HCT116 (cell line): Measurements from ENCODE around the gene GPR157.

ENCODE experiments used
- ATF3 ChIP-seq: IDR thresholded peaks from 2 replicates; pipeline ENCODE4 v1.6.1; 2012
- CTCF ChIP-seq, 3 experiments: fragments of 200-600 bp in 1 of 3; sonication (generic) in 1 of 3; IDR thresholded peaks in 2 of 3; conservative IDR thresholded peaks in 1 of 3; 2 replicates each; pipeline ENCODE4 v1.5.1; 2012 to 2017; ENCODE audit warnings: low read depth in 2 of 3, low read length in 2 of 3, antibody characterized with exemption in 1 of 3, borderline replicate concordance in 1 of 3, control low read depth in 1 of 3, mild to moderate bottlenecking in 1 of 3, mixed read lengths in 1 of 3, mixed run types in 1 of 3, moderate library complexity in 1 of 3; ENCODE audit not compliant: insufficient read depth in 1 of 3
- ELF1 ChIP-seq: IDR thresholded peaks from 2 replicates; pipeline ENCODE4 v1.6.1; 2012; ENCODE audit warnings: low read depth, borderline replicate concordance
- EZH2 ChIP-seq: fragments of 200-600 bp; sonication (generic); IDR thresholded peaks from 2 replicates; pipeline ENCODE4 v1.6.1; 2017; ENCODE audit warnings: antibody characterized with exemption, mixed run types
- FOSL1 ChIP-seq: IDR thresholded peaks from 2 replicates; pipeline ENCODE4 v1.6.1; 2012; ENCODE audit warnings: low read depth
- JUND ChIP-seq: IDR thresholded peaks from 2 replicates; pipeline ENCODE4 v1.6.1; 2012
- MAX ChIP-seq: IDR thresholded peaks from 2 replicates; pipeline ENCODE4 v1.6.1; 2012
- POLR2A ChIP-seq: IDR thresholded peaks from 2 replicates; pipeline ENCODE4 v1.7.0; 2011; ENCODE audit warnings: borderline replicate concordance; ENCODE audit not compliant: insufficient read depth, insufficient read length; ENCODE audit errors: extremely low read depth
- POLR2AphosphoS5 ChIP-seq: IDR thresholded peaks from 2 replicates; pipeline ENCODE4 v1.6.1; 2011; ENCODE audit warnings: mild to moderate bottlenecking, low read depth, low read length, moderate library complexity
- RAD21 ChIP-seq: IDR thresholded peaks from 2 replicates; pipeline ENCODE4 v1.6.1; 2012; ENCODE audit warnings: low read depth, mild to moderate bottlenecking
- REST ChIP-seq: IDR thresholded peaks from 2 replicates; pipeline ENCODE4 v1.6.1; 2012; ENCODE audit warnings: low read depth
- SP1 ChIP-seq: IDR thresholded peaks from 2 replicates; pipeline ENCODE4 v1.6.1; 2012; ENCODE audit warnings: low read depth
- SRF ChIP-seq: IDR thresholded peaks from 2 replicates; pipeline ENCODE4 v1.6.1; 2012; ENCODE audit warnings: low read depth
- YY1 ChIP-seq: IDR thresholded peaks from 2 replicates; pipeline ENCODE4 v1.6.1; 2011; ENCODE audit warnings: low read length, low read depth, moderate library complexity, mild to moderate bottlenecking; ENCODE audit not compliant: insufficient replicate concordance; ENCODE audit errors: extremely low read depth

- TF ChIP-seq SRF = no peak
- TF ChIP-seq SP1 = no peak
- no peak for TF ChIP-seq REST
- TF ChIP-seq CTCF (IDR thresholded peaks at IDR 0.05 in 2 of 3, conservative IDR thresholded peaks at IDR 0.05 in 1 of 3; ENCODE audit: borderline replicate concordance in 1 of 3, insufficient read depth in 1 of 3, low read depth in 2 of 3, low read length in 2 of 3) = no peak
- no peak for TF ChIP-seq YY1
- TF ChIP-seq EZH2 = no peak
- TF ChIP-seq JUND = no peak
- TF ChIP-seq ELF1 = no peak
- no peak for TF ChIP-seq RAD21
- TF ChIP-seq POLR2A = no peak
- TF ChIP-seq ATF3 = no peak
- TF ChIP-seq FOSL1 = no peak
- TF ChIP-seq MAX = no peak
- TF ChIP-seq POLR2AphosphoS5 = no peak
Measured at GRCh38 chr1:9161342-9161741, 32.4 kb upstream of the GPR157 start.
